ENCODE data around the gene THRB. TPM values are rescaled to one million over a fixed set of nuclear protein-coding genes. Genes with fewer than 3 reads are reported as not detected.
"Not testable (repeated sequence)": the region's sequence is repeated elsewhere in the genome, so short reads cannot be mapped to it uniquely, and the experiment has no call there.

THRB gene
- total RNA-seq, 1 donor from 2014 or later = not detected

GRCh38 chr3:24437326-24437725 is 57.3 kb downstream of the THRB start:
- H3K27me3 Mint-ChIP-seq = no peaks in the 10 kb centered on the region
- intact Hi-C loops (cut with micrococcal nuclease) = no loop called here
- no peaks in the 10 kb centered on the region for H3K36me3 Mint-ChIP-seq (ENCODE audit: low read depth)
- H3K4me3 Mint-ChIP-seq = no peak overlapping the region
- DNase-seq = no peak
- no peaks in the 10 kb centered on the region for H3K4me1 Mint-ChIP-seq
- no peaks in the 10 kb centered on the region for H3K9me3 Mint-ChIP-seq
- H3K27ac Mint-ChIP-seq = no peak overlapping the region

GRCh38 chr3:24435584-24435983 is 59.1 kb downstream of the THRB start:
- Mint-ChIP-seq H3K27me3 (no peaks in the 10 kb centered on the region), H3K27ac (no peak overlapping the region), H3K36me3 (ENCODE audit: low read depth) (no peaks in the 10 kb centered on the region), H3K9me3 (no peaks in the 10 kb centered on the region), H3K4me1 (no peaks in the 10 kb centered on the region), H3K4me3 (no peak overlapping the region)
- intact Hi-C loops (cut with micrococcal nuclease) = no loop called here
- no peak for DNase-seq

- H3K27me3 Mint-ChIP-seq = no peaks in the 10 kb centered on the region
- intact Hi-C loops (cut with micrococcal nuclease) = no loop called here
- no peaks in the 10 kb centered on the region for H3K4me1 Mint-ChIP-seq
- no peaks in the 10 kb centered on the region for H3K9me3 Mint-ChIP-seq
- DNase-seq = no peak
- no peak overlapping the region for H3K4me3 Mint-ChIP-seq
- H3K27ac Mint-ChIP-seq = no peak overlapping the region
- no peaks in the 10 kb centered on the region for H3K36me3 Mint-ChIP-seq (ENCODE audit: low read depth)
These were observed 60.0 kb downstream of the THRB start for GRCh38 chr3:24434651-24435050.

GRCh38 chr3:24433838-24434591 is 60.6 kb downstream of the THRB start:
- H3K9me3 Mint-ChIP-seq = no peaks in the 10 kb centered on the region
- H3K27me3 Mint-ChIP-seq = no peaks in the 10 kb centered on the region
- H3K4me1 Mint-ChIP-seq = no peaks in the 10 kb centered on the region
- H3K27ac Mint-ChIP-seq = no peak overlapping the region
- DNase-seq = no peak
- no peaks in the 10 kb centered on the region for H3K36me3 Mint-ChIP-seq (ENCODE audit: low read depth)
- intact Hi-C loops (cut with micrococcal nuclease) = no loop called here
- H3K4me3 Mint-ChIP-seq = no peak overlapping the region

GRCh38 chr3:24432989-24433388 is 61.7 kb downstream of the THRB start:
- no peak overlapping the region for H3K27ac Mint-ChIP-seq
- H3K36me3 Mint-ChIP-seq (ENCODE audit: low read depth) = no peaks in the 10 kb centered on the region
- no peaks in the 10 kb centered on the region for H3K4me1 Mint-ChIP-seq
- no peaks in the 10 kb centered on the region for H3K9me3 Mint-ChIP-seq
- H3K4me3 Mint-ChIP-seq = no peak overlapping the region
- no peak for DNase-seq
- intact Hi-C loops (cut with micrococcal nuclease) = no loop called here
- H3K27me3 Mint-ChIP-seq = no peaks in the 10 kb centered on the region

GRCh38 chr3:24428481-24428880 is 66.2 kb downstream of the THRB start:
- Mint-ChIP-seq H3K4me1 (no peaks in the 10 kb centered on the region), H3K27me3 (no peaks in the 10 kb centered on the region), H3K9me3 (no peaks in the 10 kb centered on the region), H3K36me3 (ENCODE audit: low read depth) (no peaks in the 10 kb centered on the region), H3K27ac (no peak overlapping the region), H3K4me3 (no peak overlapping the region)
- DNase-seq = no peak
- intact Hi-C loops (cut with micrococcal nuclease) = no loop called here

GRCh38 chr3:24426896-24427295 is 67.8 kb downstream of the THRB start:
- no peaks in the 10 kb centered on the region for H3K27me3 Mint-ChIP-seq
- no peaks in the 10 kb centered on the region for H3K36me3 Mint-ChIP-seq (ENCODE audit: low read depth)
- H3K4me1 Mint-ChIP-seq = no peaks in the 10 kb centered on the region
- intact Hi-C loops (cut with micrococcal nuclease) = no loop called here
- H3K4me3 Mint-ChIP-seq = no peak overlapping the region
- no peaks in the 10 kb centered on the region for H3K9me3 Mint-ChIP-seq
- H3K27ac Mint-ChIP-seq = no peak overlapping the region
- no peak for DNase-seq

GRCh38 chr3:24420829-24421228 is 73.8 kb downstream of the THRB start:
- H3K9me3 Mint-ChIP-seq; H3K27ac Mint-ChIP-seq; H3K4me1 Mint-ChIP-seq; DNase-seq; H3K27me3 Mint-ChIP-seq; H3K36me3 Mint-ChIP-seq (ENCODE audit: low read depth); intact Hi-C loops (cut with micrococcal nuclease); H3K4me3 Mint-ChIP-seq: not testable (repeated sequence)

- no peak for DNase-seq
- Mint-ChIP-seq H3K36me3 (ENCODE audit: low read depth) (no peaks in the 10 kb centered on the region), H3K4me1 (no peaks in the 10 kb centered on the region), H3K4me3 (no peak overlapping the region), H3K27ac (no peak overlapping the region), H3K27me3 (no peaks in the 10 kb centered on the region), H3K9me3 (no peaks in the 10 kb centered on the region)
- intact Hi-C loops (cut with micrococcal nuclease) = no loop called here
These were observed 74.4 kb downstream of the THRB start for GRCh38 chr3:24420224-24420623.

GRCh38 chr3:24419067-24419791 is 75.4 kb downstream of the THRB start:
- Mint-ChIP-seq H3K4me1 (no peaks in the 10 kb centered on the region), H3K27me3 (no peaks in the 10 kb centered on the region), H3K9me3 (no peaks in the 10 kb centered on the region), H3K4me3 (no peak overlapping the region), H3K36me3 (ENCODE audit: low read depth) (no peaks in the 10 kb centered on the region), H3K27ac (no peak overlapping the region)
- DNase-seq = no peak
- intact Hi-C loops (cut with micrococcal nuclease) = no loop called here

- Mint-ChIP-seq H3K27ac (no peak overlapping the region), H3K36me3 (ENCODE audit: low read depth) (no peaks in the 10 kb centered on the region), H3K4me3 (no peak overlapping the region), H3K9me3 (no peaks in the 10 kb centered on the region), H3K27me3 (no peaks in the 10 kb centered on the region), H3K4me1 (no peaks in the 10 kb centered on the region)
- no peak for DNase-seq
- intact Hi-C loops (cut with micrococcal nuclease) = no loop called here
These were observed 76.9 kb downstream of the THRB start for GRCh38 chr3:24417730-24418129.

- Mint-ChIP-seq H3K27me3 (no peaks in the 10 kb centered on the region), H3K4me3 (no peak overlapping the region), H3K36me3 (ENCODE audit: low read depth) (no peaks in the 10 kb centered on the region), H3K4me1 (no peaks in the 10 kb centered on the region), H3K9me3 (no peaks in the 10 kb centered on the region), H3K27ac (no peak overlapping the region)
- intact Hi-C loops (cut with micrococcal nuclease) = no loop called here
- DNase-seq = no peak
These were observed 78.4 kb downstream of the THRB start for GRCh38 chr3:24416224-24416623.

- Mint-ChIP-seq H3K4me3 (no peak overlapping the region), H3K4me1 (no peaks in the 10 kb centered on the region), H3K27me3 (no peaks in the 10 kb centered on the region), H3K27ac (no peak overlapping the region), H3K36me3 (ENCODE audit: low read depth) (no peaks in the 10 kb centered on the region), H3K9me3 (no peaks in the 10 kb centered on the region)
- no peak for DNase-seq
- intact Hi-C loops (cut with micrococcal nuclease) = no loop called here
These were observed 78.8 kb downstream of the THRB start for GRCh38 chr3:24415824-24416223.

GRCh38 chr3:24413662-24414061 is 81.0 kb downstream of the THRB start:
- H3K36me3 Mint-ChIP-seq (ENCODE audit: low read depth); H3K9me3 Mint-ChIP-seq; H3K27me3 Mint-ChIP-seq; H3K27ac Mint-ChIP-seq; H3K4me3 Mint-ChIP-seq; intact Hi-C loops (cut with micrococcal nuclease); H3K4me1 Mint-ChIP-seq; DNase-seq: not testable (repeated sequence)

- Mint-ChIP-seq H3K4me3 (no peak overlapping the region), H3K27me3 (no peaks in the 10 kb centered on the region), H3K36me3 (ENCODE audit: low read depth) (no peaks in the 10 kb centered on the region), H3K9me3 (no peaks in the 10 kb centered on the region), H3K27ac (no peak overlapping the region), H3K4me1 (no peaks in the 10 kb centered on the region)
- DNase-seq = no peak
- intact Hi-C loops (cut with micrococcal nuclease) = no loop called here
These were observed 83.8 kb downstream of the THRB start for GRCh38 chr3:24410860-24411259.

Measured in activated CD4-positive, alpha-beta T cell treated with anti-CD3 and anti-CD28 coated beads, Interleukin-2, amount 10 ng/mL, durations not matched to agents 24 days and 14 days (primary cell).